DOHH2 (cell line): ENCODE results near the gene EHD3.

Experiments used
- EZH2phosphoT487 ChIP-seq: fragments of 200-600 bp; sonication (generic); IDR thresholded peaks from 2 replicates; pipeline ENCODE4 v1.6.1; 2017; ENCODE audit warnings: borderline replicate concordance, mild to moderate bottlenecking, antibody characterized with exemption, low read length, moderate library complexity, mixed read lengths
- TF ChIP-seq, protein P1 (sequence below): fragments of 200-600 bp; sonication (generic); IDR thresholded peaks from one replicate; pipeline ENCODE4 v1.5.1; 2014; ENCODE audit warnings: antibody characterized with exemption, mild to moderate bottlenecking, low read depth, low read length; ENCODE audit not compliant: poor library complexity, severe bottlenecking

DNA sequence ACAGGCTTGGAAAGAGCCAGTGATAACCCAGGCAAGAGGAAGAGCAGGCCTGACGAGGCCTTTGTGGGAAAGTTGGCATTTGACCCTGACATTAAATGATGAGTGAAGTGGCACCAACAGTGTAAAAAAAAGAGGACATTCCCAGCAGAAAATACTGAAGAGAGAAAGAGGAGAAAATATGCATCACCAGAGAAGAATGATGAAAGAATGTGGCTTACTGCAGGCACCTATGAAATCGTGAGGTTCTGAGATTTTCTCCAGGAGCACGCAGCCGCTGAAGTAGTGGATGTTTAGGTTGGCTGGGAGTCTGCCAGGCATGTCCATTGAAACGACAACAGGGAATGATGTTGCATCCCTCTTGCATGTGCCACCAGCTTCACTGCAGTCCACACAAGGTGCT, 13.8 kb downstream of the EHD3 start:
- no peak for TF ChIP-seq EZH2phosphoT487
- TF ChIP-seq, protein P1, sequence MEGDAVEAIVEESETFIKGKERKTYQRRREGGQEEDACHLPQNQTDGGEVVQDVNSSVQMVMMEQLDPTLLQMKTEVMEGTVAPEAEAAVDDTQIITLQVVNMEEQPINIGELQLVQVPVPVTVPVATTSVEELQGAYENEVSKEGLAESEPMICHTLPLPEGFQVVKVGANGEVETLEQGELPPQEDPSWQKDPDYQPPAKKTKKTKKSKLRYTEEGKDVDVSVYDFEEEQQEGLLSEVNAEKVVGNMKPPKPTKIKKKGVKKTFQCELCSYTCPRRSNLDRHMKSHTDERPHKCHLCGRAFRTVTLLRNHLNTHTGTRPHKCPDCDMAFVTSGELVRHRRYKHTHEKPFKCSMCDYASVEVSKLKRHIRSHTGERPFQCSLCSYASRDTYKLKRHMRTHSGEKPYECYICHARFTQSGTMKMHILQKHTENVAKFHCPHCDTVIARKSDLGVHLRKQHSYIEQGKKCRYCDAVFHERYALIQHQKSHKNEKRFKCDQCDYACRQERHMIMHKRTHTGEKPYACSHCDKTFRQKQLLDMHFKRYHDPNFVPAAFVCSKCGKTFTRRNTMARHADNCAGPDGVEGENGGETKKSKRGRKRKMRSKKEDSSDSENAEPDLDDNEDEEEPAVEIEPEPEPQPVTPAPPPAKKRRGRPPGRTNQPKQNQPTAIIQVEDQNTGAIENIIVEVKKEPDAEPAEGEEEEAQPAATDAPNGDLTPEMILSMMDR, result no peak
